Esophagus (tissue), 2 donors: ENCODE measurements around the gene SELENOW. TPM values are rescaled to one million over a fixed set of nuclear protein-coding genes. Genes with fewer than 3 reads are reported as not detected.
"Not testable (repeated sequence)": the region's sequence is repeated elsewhere in the genome, so short reads cannot be mapped to it uniquely, and the experiment has no call there.

Experiments
- H3K27ac ChIP-seq, 2 donors: one replicate each; pipeline ENCODE4 v1.5.1; 2013; ENCODE audit warnings: low read depth in 2 of 2, mild to moderate bottlenecking in 2 of 2, inconsistent platforms in 1 of 2, low read length in 1 of 2, moderate library complexity in 1 of 2
- H3K27me3 ChIP-seq, 2 donors: one replicate each; pipeline ENCODE4 v1.6.1; 2013; ENCODE audit warnings: low read length in 2 of 2, control low read depth in 1 of 2, mild to moderate bottlenecking in 1 of 2; ENCODE audit not compliant: insufficient read depth in 2 of 2, control insufficient read depth in 1 of 2
- H3K36me3 ChIP-seq, 2 donors: one replicate each; pipeline ENCODE4 v1.6.1; 2013; ENCODE audit warnings: low read length in 1 of 2; ENCODE audit not compliant: control insufficient read depth in 2 of 2, insufficient read depth in 2 of 2
- H3K4me1 ChIP-seq, 2 donors: one replicate each; pipeline ENCODE4 v1.6.1; 2013; ENCODE audit warnings: low read length in 1 of 2; ENCODE audit not compliant: control insufficient read depth in 2 of 2, insufficient read depth in 2 of 2
- H3K4me3 ChIP-seq, 2 donors: one replicate each; pipeline ENCODE4 v1.5.1; 2013; ENCODE audit warnings: low read length in 2 of 2, mild to moderate bottlenecking in 2 of 2, low read depth in 1 of 2, moderate library complexity in 1 of 2
- H3K9me3 ChIP-seq, 2 donors: one replicate each; pipeline ENCODE4 v1.6.1; 2013; ENCODE audit warnings: mild to moderate bottlenecking in 2 of 2, low read depth in 1 of 2, low read length in 1 of 2, moderate library complexity in 1 of 2; ENCODE audit not compliant: control insufficient read depth in 2 of 2, insufficient read depth in 1 of 2
- WGBS, 2 donors: extraction: QIAGEN DNeasy Blood & Tissue Kit; methylation state at CpG; one replicate each; pipeline ENCODE4 v1.1.7; 2013; 5-methylcytosine and 5-hydroxymethylcytosine counted together
- polyA plus RNA-seq, 2 donors: library from polyadenylated mRNA; stranded (reverse); fragments of 200-250 nt; gene quantifications; one replicate each; pipeline ENCODE4 v1.2.3, GENCODE V29; 2013
- donor health status: healthy with polysubstance abuse.
- donor health status: Bipolar disorder and iron deficiency.

The SELENOW gene
- polyA plus RNA-seq, 2 donors = 212 to 257 TPM

GRCh38 chr19:47745010-47745901, 33.2 kb upstream of the SELENOW start, which contains the start of gene NOP53:
NOP53 (plus strand) TSS chr19:47745546; CDS start chr19:47745560, 14 bp downstream.
- Histone ChIP-seq H3K4me3 (peak within 1 kb of the TSS; percentile 72 to 90), H3K36me3 (peaks cover 3 to 28% of the 10 kb centered on the region in 2 donors), H3K4me1 (peaks cover 0 to 16% of the 10 kb centered on the region in 2 donors), H3K27ac (peak within 1 kb of the TSS; percentile 96 to 98), H3K9me3 (no peaks in the 10 kb centered on the region), H3K27me3 (no peaks in the 10 kb centered on the region)
- WGBS, 2 donors = 5% methylated on average over 45 to 53 of the region's 53 CpGs

- WGBS, 2 donors = 60 to 63% methylated on average over 17 of the region's 17 CpGs
- H3K36me3 ChIP-seq = peaks cover 8 to 31% of the 10 kb centered on the region in 2 donors
- not testable (repeated sequence) for H3K27ac ChIP-seq, H3K9me3 ChIP-seq, H3K27me3 ChIP-seq
- peaks cover 0 to 16% of the 10 kb centered on the region in 2 donors for H3K4me1 ChIP-seq
- H3K4me3 ChIP-seq = peak overlapping the region in 1 of 2 donors; percentile 72
Observed at GRCh38 chr19:47746129-47746528, 32.4 kb upstream of the SELENOW start.

- whole genome bisulfite sequencing, 2 donors = 66 to 76% methylated on average over 3 of the region's 3 CpGs
- Histone ChIP-seq H3K4me3 (no peak overlapping the region), H3K36me3 (peaks cover 28 to 52% of the 10 kb centered on the region in 2 donors), H3K9me3 (no peaks in the 10 kb centered on the region), H3K4me1 (peaks cover 0 to 5% of the 10 kb centered on the region in 2 donors), H3K27ac (no peak overlapping the region), H3K27me3 (no peaks in the 10 kb centered on the region)
Observed at GRCh38 chr19:47749326-47749725, 29.2 kb upstream of the SELENOW start.

- no peaks in the 10 kb centered on the region for H3K27me3 ChIP-seq
- H3K9me3 ChIP-seq = no peaks in the 10 kb centered on the region
- no peak overlapping the region for H3K4me3 ChIP-seq
- 89 to 92% methylated on average over 15 to 18 of the region's 18 CpGs for WGBS, 2 donors
- H3K27ac ChIP-seq = no peak overlapping the region
- H3K36me3 ChIP-seq = peaks cover 28 to 65% of the 10 kb centered on the region in 2 donors
- H3K4me1 ChIP-seq = peaks cover 0 to 5% of the 10 kb centered on the region in 2 donors
Observed at GRCh38 chr19:47750752-47751151, 27.8 kb upstream of the SELENOW start.

- WGBS, 2 donors = 87% methylated on average over 24 to 27 of the region's 27 CpGs
- H3K27me3 ChIP-seq = no peaks in the 10 kb centered on the region
- H3K9me3 ChIP-seq = no peaks in the 10 kb centered on the region
- no peak overlapping the region for H3K27ac ChIP-seq
- H3K4me3 ChIP-seq = no peak overlapping the region
- peaks cover 38 to 84% of the 10 kb centered on the region in 2 donors for H3K36me3 ChIP-seq
- H3K4me1 ChIP-seq = peaks cover 0 to 5% of the 10 kb centered on the region in 2 donors
Observed at GRCh38 chr19:47752440-47753211, 25.9 kb upstream of the SELENOW start.

GRCh38 chr19:47754206-47755064, 24.1 kb upstream of the SELENOW start:
- H3K9me3 ChIP-seq = no peaks in the 10 kb centered on the region
- peaks cover 38 to 77% of the 10 kb centered on the region in 2 donors for H3K36me3 ChIP-seq
- H3K4me3 ChIP-seq = no peak overlapping the region
- H3K27me3 ChIP-seq = no peaks in the 10 kb centered on the region
- 90 to 91% methylated on average over 27 to 34 of the region's 37 CpGs for WGBS, 2 donors
- H3K4me1 ChIP-seq = no peaks in the 10 kb centered on the region
- no peak overlapping the region for H3K27ac ChIP-seq

GRCh38 chr19:47755065-47755761, 23.3 kb upstream of the SELENOW start:
- H3K4me3 ChIP-seq = no peak overlapping the region
- no peak overlapping the region for H3K27ac ChIP-seq
- no peaks in the 10 kb centered on the region for H3K9me3 ChIP-seq
- 88 to 90% methylated on average over 32 to 36 of the region's 36 CpGs for WGBS, 2 donors
- H3K27me3 ChIP-seq = no peaks in the 10 kb centered on the region
- H3K4me1 ChIP-seq = no peaks in the 10 kb centered on the region
- peaks cover 35 to 71% of the 10 kb centered on the region in 2 donors for H3K36me3 ChIP-seq

GRCh38 chr19:47755762-47756626, 22.5 kb upstream of the SELENOW start:
- Histone ChIP-seq H3K27ac (no peak overlapping the region), H3K36me3 (peaks cover 31 to 63% of the 10 kb centered on the region in 2 donors), H3K4me3 (no peak overlapping the region), H3K4me1 (no peaks in the 10 kb centered on the region), H3K27me3 (no peaks in the 10 kb centered on the region), H3K9me3 (no peaks in the 10 kb centered on the region)
- WGBS, 2 donors = 92% methylated on average over 27 to 28 of the region's 28 CpGs
